HepG2 (cell line): ENCODE results near the gene UCN2. TPM values are rescaled to one million over a fixed set of nuclear protein-coding genes. Genes with fewer than 3 reads are reported as not detected.

Source experiments
- ATAC-seq: fragments of 200-7000 bp; cut with Tn5 transposase; 3 replicates; pipeline ENCODE4 v1.9.1; 2020; ENCODE audit warnings: mild to moderate bottlenecking, moderate library complexity
- BruUV-seq: library from RNA; stranded (reverse); fragments of 400-500 nt; replicated peaks from 2 replicates; lab custom pipeline; 2021; lab: Mats Ljungman, UMichigan
- CTCF ChIA-PET: fragments of 300-600 bp; formaldehyde crosslinking; extraction: SDS; loops from one replicate; lab custom pipeline; 2021; ENCODE audit warnings: low total read pairs, inconsistent platforms, low intra/inter-chr PET ratio; lab: Yijun Ruan, JAX
- POLR2A ChIA-PET: fragments of 350-600 bp; sonication (Branson Sonifier 250); formaldehyde crosslinking; loops from one replicate; lab custom pipeline; 2020; ENCODE audit warnings: antibody characterized with exemption, inconsistent platforms; lab: Yijun Ruan, JAX
- DNase-seq: peaks from one replicate; pipeline ENCODE4 v3.0.0-alpha.2; 2015; ENCODE audit warnings: low spot score
- FAIRE-seq: peaks from 3 replicates; lab custom pipeline; 2011; peaks lifted over from hg19 to GRCh38; lab: Jason Lieb, UNC
- H2AFZ ChIP-seq: one replicate; pipeline ENCODE4 v1.6.1; 2011; ENCODE audit warnings: low read length, inconsistent platforms
- H3K27ac ChIP-seq: fragments of 300-600 bp; 3 replicates; pipeline ENCODE4 v1.8.0; 2011; ENCODE audit warnings: mixed run types, mild to moderate bottlenecking, mixed read lengths, low read length, inconsistent platforms; ENCODE audit not compliant: insufficient read depth; ENCODE audit errors: extremely low read length
- H3K27me3 ChIP-seq, 2 experiments: fragments of 200-600 bp in 1 of 2; 2 replicates in 1 of 2; 3 replicates in 1 of 2; pipeline versions ENCODE4 v1.6.0 to v1.8.0; 2011; ENCODE audit warnings: low read length in 2 of 2, mild to moderate bottlenecking in 2 of 2, moderate library complexity in 2 of 2, inconsistent platforms in 1 of 2; ENCODE audit not compliant: insufficient read depth in 2 of 2, control insufficient read depth in 1 of 2
- H3K36me3 ChIP-seq, 2 experiments: fragments of 200-600 bp in 1 of 2; replicated peaks in 1 of 2; 2 replicates in 1 of 2; 3 replicates in 1 of 2; pipeline versions ENCODE4 v1.5.1 to v1.8.0; 2011; ENCODE audit warnings: low read length in 2 of 2, inconsistent platforms in 1 of 2; ENCODE audit not compliant: insufficient read depth in 2 of 2, control insufficient read depth in 1 of 2
- H3K4me1 ChIP-seq: 2 replicates; pipeline ENCODE4 v1.5.1; 2012; ENCODE audit warnings: low read length, inconsistent platforms; ENCODE audit not compliant: insufficient read depth
- H3K4me2 ChIP-seq: 2 replicates; pipeline ENCODE4 v1.6.0; 2011; ENCODE audit warnings: low read depth, low read length, inconsistent platforms
- H3K4me3 ChIP-seq, 3 experiments: fragments of 200-600 bp in 1 of 3; sonication (generic), shearing (Covaris generic) in 1 of 3; replicated peaks in 1 of 3; 2 replicates each; pipeline ENCODE4 v1.5.1; 2011 to 2016; ENCODE audit warnings: low read length in 3 of 3, inconsistent platforms in 2 of 3, low read depth in 2 of 3, mild to moderate bottlenecking in 2 of 3, control low read depth in 1 of 3, mixed read lengths in 1 of 3; ENCODE audit not compliant: insufficient read depth in 1 of 3
- H3K79me2 ChIP-seq: one replicate; pipeline ENCODE4 v1.6.1; 2011; ENCODE audit warnings: low read length, inconsistent platforms; ENCODE audit not compliant: insufficient read depth
- H3K9ac ChIP-seq: 2 replicates; pipeline ENCODE4 v1.6.0; 2011; ENCODE audit warnings: mild to moderate bottlenecking, low read depth, low read length, inconsistent platforms; ENCODE audit not compliant: insufficient read depth
- H3K9me3 ChIP-seq: 2 replicates; pipeline ENCODE4 v1.5.1; 2012; ENCODE audit warnings: mild to moderate bottlenecking, low read length
- H4K20me1 ChIP-seq: 2 replicates; pipeline ENCODE4 v1.6.0; 2011; ENCODE audit warnings: inconsistent platforms, mild to moderate bottlenecking, low read length, moderate library complexity; ENCODE audit not compliant: insufficient read depth
- ARID5B ChIP-seq: IDR thresholded peaks from 2 replicates; pipeline ENCODE4 v1.4.0; 2020; ENCODE audit warnings: mild to moderate bottlenecking, missing genetic modification reagents
- CEBPB ChIP-seq: IDR thresholded peaks from 2 replicates; pipeline ENCODE4 v1.6.1; 2011; ENCODE audit warnings: low read depth, low read length, improper control_type of control experiment, borderline replicate concordance
- CEBPG ChIP-seq: IDR thresholded peaks from 2 replicates; pipeline ENCODE4 v1.6.1; 2016
- GZF1 ChIP-seq: sonication (generic); formaldehyde crosslinking; IDR thresholded peaks from 2 replicates; pipeline ENCODE4 v1.5.1; 2020; ENCODE audit warnings: mild to moderate bottlenecking, missing genetic modification reagents
- NCOA1 ChIP-seq: sonication (generic); formaldehyde crosslinking; IDR thresholded peaks from 2 replicates; pipeline ENCODE4 v1.9.0; 2021; ENCODE audit warnings: missing genetic modification reagents
- RFX3 ChIP-seq: IDR thresholded peaks from 2 replicates; pipeline ENCODE4 v1.6.1; 2016; ENCODE audit warnings: missing biosample characterization, missing genetic modification reagents
- SOX13 ChIP-seq, 3 experiments: fragments of 450-650 bp in 1 of 3; sonication (generic) in 1 of 3; formaldehyde crosslinking in 1 of 3; IDR thresholded peaks in 2 of 3; conservative IDR thresholded peaks in 1 of 3; 2 replicates each; pipeline versions ENCODE4 v1.5.0 to v1.6.1; 2016 to 2020; ENCODE audit warnings: antibody characterized with exemption in 1 of 3, mild to moderate bottlenecking in 1 of 3, missing compliant biosample characterization in 1 of 3, missing genetic modification reagents in 1 of 3, moderate library complexity in 1 of 3
- SOX6 ChIP-seq, 2 experiments: fragments of 450-650 bp in 1 of 2; sonication (generic) in 1 of 2; formaldehyde crosslinking in 1 of 2; IDR thresholded peaks; 2 replicates each; pipeline versions ENCODE4 v1.4.0 to v1.6.1; 2017 to 2020; ENCODE audit warnings: antibody characterized with exemption in 1 of 2, mild to moderate bottlenecking in 1 of 2, missing genetic modification reagents in 1 of 2
- YEATS4 ChIP-seq: sonication (generic); formaldehyde crosslinking; IDR thresholded peaks from 2 replicates; pipeline ENCODE4 v1.4.0; 2020; ENCODE audit warnings: missing genetic modification reagents, borderline replicate concordance
- ZNF652 ChIP-seq: IDR thresholded peaks from 2 replicates; pipeline ENCODE4 v1.6.1; 2016; ENCODE audit warnings: low read depth, borderline replicate concordance
- WGBS: methylation state at CpG from one replicate; pipeline ENCODE4 v1.1.6; 2017; ENCODE audit warnings: low lambda C conversion rate; 5-methylcytosine and 5-hydroxymethylcytosine counted together
- in situ Hi-C: cut with HindIII; loops from 2 replicates; pipeline ENCODE4 v1.10.0; 2017; ENCODE audit warnings: low pct_unique_long_range_greater_than_20kb; ENCODE audit not compliant: extremely low pct_ligation_motif_present
- intact Hi-C: fragments of 100-400 bp; cut with micrococcal nuclease; formaldehyde crosslinking; loops from one replicate; pipeline ENCODE4 v1.10.0; 2022; ENCODE audit not compliant: unreplicated experiment
- polyA plus RNA-seq, 8 experiments: library from polyadenylated mRNA; depleted of rRNA in 3 of 8; stranded (reverse) in 7 of 8; unstranded in 1 of 8; fragments of >200 nt; fragmentation: Illumina TruSeq in 4 of 8; extraction: Trizol in 4 of 8; gene quantifications; 2 replicates each; pipeline versions ENCODE4 v1.2.1 to v1.2.3, GENCODE V29; 2011 to 2016; ENCODE audit warnings: low read depth in 4 of 8, missing spikeins in 1 of 8, mixed read lengths in 1 of 8; ENCODE audit not compliant: insufficient read depth in 1 of 8
- total RNA-seq, 5 experiments: library from RNA; depleted of rRNA; stranded (reverse); fragments of >200 nt; fragmentation: Illumina TruSeq; extraction: Trizol; gene quantifications; 2 replicates each; pipeline ENCODE4 v1.2.3, GENCODE V29; 2016; ENCODE audit warnings: low read depth in 1 of 5
- TF ChIP-seq, protein P1 (sequence below): sonication (generic); formaldehyde crosslinking; IDR thresholded peaks from 2 replicates; pipeline ENCODE4 v1.4.0; 2020; ENCODE audit warnings: missing genetic modification reagents, mild to moderate bottlenecking, borderline replicate concordance
- TF ChIP-seq, protein P2 (sequence below): sonication (generic); formaldehyde crosslinking; IDR thresholded peaks from 2 replicates; pipeline ENCODE4 v1.4.0; 2020; ENCODE audit warnings: mild to moderate bottlenecking, missing genetic modification reagents

The UCN2 gene
- total and polyA plus RNA-seq, 2 of the 13 experiments (the other 11 are each of a cell fraction or from before 2014, with no cell fraction given), result 0.07 to 1.5 TPM

GRCh38 chr3:48612309-48612708 is 48.7 kb upstream of the UCN2 start:
- Histone ChIP-seq H3K9ac (no peak overlapping the region), H2AFZ (no peak overlapping the region), H3K79me2 (peaks cover 22% of the 10 kb centered on the region), H3K9me3 (peaks cover 6% of the 10 kb centered on the region), H3K27me3 (no peaks in the 10 kb centered on the region; a peak in 1 of 5 replicates), H4K20me1 (no peaks in the 10 kb centered on the region), H3K4me1 (peaks cover 75% of the 10 kb centered on the region), H3K36me3 (0 out of 5 replicates have a peak, but pooled peaks cover 0 to 4% of the 10 kb centered on the region in 2 experiments), H3K4me3 (no peak overlapping the region), H3K4me2 (peak overlapping the region; percentile 10; the same call in 1 of the 2 replicates), H3K27ac (peak overlapping the region; percentile 21)
- 19% methylated on average over 1 of the region's 1 CpG for WGBS
- ChIA-PET CTCF (no interaction called here), POLR2A (interaction anchor here (0.5 to 4.2 kb wide), 6 partner anchors 11 to 287 kb away, joined by 3 to 24 read pairs (median 4); partner anchors contain the start of genes PFKFB4 and SLC26A6)
- in situ Hi-C loops (no loop called here), intact Hi-C loops (no loop called here)
- BruUV-seq, result no TSS peak
- FAIRE-seq, result no peak
- DNase-seq, result no peak
- ATAC-seq, result no peak
- TF ChIP-seq GZF1 (CRISPR knock-in tag) (no peak), ZNF652 (CRISPR knock-in tag) (peak; percentile 79), SOX6 (IDR thresholded peaks at IDR 0.05) (no peak), SOX6 (CRISPR knock-in tag; IDR thresholded peaks at IDR 0.05) (peak; percentile 48; the same call in 1 of the 2 replicates), ARID5B (0 out of 2 replicates have a peak, but pooled peaks have one; percentile 15), YEATS4 (CRISPR knock-in tag) (no peak), SOX13 (IDR thresholded peaks at IDR 0.05) (no peak), SOX13 (CRISPR knock-in tag; conservative IDR thresholded peaks at IDR 0.05 in 1 of 2, IDR thresholded peaks at IDR 0.05 in 1 of 2) (peak in 1 of 2 experiments; percentile 48; a peak in 1 of 4 replicates), RFX3 (CRISPR knock-in tag) (no peak), CEBPB (peak; percentile 73; the same call in 1 of the 2 replicates), NCOA1 (no peak), CEBPG (CRISPR knock-in tag) (peak; percentile 76)
- TF ChIP-seq, protein P1, sequence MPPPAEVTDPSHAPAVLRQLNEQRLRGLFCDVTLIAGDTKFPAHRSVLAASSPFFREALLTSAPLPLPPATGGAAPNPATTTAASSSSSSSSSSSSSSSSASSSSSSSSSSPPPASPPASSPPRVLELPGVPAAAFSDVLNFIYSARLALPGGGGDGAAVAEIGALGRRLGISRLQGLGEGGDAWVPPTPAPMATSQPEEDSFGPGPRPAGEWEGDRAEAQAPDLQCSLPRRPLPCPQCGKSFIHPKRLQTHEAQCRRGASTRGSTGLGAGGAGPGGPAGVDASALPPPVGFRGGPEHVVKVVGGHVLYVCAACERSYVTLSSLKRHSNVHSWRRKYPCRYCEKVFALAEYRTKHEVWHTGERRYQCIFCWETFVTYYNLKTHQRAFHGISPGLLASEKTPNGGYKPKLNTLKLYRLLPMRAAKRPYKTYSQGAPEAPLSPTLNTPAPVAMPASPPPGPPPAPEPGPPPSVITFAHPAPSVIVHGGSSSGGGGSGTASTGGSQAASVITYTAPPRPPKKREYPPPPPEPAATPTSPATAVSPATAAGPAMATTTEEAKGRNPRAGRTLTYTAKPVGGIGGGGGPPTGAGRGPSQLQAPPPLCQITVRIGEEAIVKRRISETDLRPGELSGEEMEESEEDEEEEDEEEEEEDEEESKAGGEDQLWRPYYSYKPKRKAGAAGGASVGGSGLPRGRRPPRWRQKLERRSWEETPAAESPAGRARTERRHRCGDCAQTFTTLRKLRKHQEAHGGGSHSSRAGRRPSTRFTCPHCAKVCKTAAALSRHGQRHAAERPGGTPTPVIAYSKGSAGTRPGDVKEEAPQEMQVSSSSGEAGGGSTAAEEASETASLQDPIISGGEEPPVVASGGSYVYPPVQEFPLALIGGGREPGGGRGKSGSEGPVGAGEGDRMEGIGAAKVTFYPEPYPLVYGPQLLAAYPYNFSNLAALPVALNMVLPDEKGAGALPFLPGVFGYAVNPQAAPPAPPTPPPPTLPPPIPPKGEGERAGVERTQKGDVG (CRISPR knock-in tag), result no peak
- TF ChIP-seq, protein P2, sequence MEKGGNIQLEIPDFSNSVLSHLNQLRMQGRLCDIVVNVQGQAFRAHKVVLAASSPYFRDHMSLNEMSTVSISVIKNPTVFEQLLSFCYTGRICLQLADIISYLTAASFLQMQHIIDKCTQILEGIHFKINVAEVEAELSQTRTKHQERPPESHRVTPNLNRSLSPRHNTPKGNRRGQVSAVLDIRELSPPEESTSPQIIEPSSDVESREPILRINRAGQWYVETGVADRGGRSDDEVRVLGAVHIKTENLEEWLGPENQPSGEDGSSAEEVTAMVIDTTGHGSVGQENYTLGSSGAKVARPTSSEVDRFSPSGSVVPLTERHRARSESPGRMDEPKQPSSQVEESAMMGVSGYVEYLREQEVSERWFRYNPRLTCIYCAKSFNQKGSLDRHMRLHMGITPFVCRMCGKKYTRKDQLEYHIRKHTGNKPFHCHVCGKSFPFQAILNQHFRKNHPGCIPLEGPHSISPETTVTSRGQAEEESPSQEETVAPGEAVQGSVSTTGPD, result peak; percentile 42; the same call in 1 of the 2 replicates
